ENCODE measurements around the gene ABCA10. TPM values are rescaled to one million over a fixed set of nuclear protein-coding genes. Genes with fewer than 3 reads are reported as not detected.
"Not testable (repeated sequence)": the region's sequence is repeated elsewhere in the genome, so short reads cannot be mapped to it uniquely, and the experiment has no call there.

The ABCA10 gene, protein sequence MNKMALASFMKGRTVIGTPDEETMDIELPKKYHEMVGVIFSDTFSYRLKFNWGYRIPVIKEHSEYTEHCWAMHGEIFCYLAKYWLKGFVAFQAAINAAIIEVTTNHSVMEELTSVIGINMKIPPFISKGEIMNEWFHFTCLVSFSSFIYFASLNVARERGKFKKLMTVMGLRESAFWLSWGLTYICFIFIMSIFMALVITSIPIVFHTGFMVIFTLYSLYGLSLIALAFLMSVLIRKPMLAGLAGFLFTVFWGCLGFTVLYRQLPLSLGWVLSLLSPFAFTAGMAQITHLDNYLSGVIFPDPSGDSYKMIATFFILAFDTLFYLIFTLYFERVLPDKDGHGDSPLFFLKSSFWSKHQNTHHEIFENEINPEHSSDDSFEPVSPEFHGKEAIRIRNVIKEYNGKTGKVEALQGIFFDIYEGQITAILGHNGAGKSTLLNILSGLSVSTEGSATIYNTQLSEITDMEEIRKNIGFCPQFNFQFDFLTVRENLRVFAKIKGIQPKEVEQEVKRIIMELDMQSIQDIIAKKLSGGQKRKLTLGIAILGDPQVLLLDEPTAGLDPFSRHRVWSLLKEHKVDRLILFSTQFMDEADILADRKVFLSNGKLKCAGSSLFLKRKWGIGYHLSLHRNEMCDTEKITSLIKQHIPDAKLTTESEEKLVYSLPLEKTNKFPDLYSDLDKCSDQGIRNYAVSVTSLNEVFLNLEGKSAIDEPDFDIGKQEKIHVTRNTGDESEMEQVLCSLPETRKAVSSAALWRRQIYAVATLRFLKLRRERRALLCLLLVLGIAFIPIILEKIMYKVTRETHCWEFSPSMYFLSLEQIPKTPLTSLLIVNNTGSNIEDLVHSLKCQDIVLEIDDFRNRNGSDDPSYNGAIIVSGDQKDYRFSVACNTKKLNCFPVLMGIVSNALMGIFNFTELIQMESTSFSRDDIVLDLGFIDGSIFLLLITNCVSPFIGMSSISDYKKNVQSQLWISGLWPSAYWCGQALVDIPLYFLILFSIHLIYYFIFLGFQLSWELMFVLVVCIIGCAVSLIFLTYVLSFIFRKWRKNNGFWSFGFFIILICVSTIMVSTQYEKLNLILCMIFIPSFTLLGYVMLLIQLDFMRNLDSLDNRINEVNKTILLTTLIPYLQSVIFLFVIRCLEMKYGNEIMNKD (N-terminal part only)
- total RNA-seq = 10 to 100 TPM; 13.6 to 49.5 (median 16.1) TPM

DNA sequence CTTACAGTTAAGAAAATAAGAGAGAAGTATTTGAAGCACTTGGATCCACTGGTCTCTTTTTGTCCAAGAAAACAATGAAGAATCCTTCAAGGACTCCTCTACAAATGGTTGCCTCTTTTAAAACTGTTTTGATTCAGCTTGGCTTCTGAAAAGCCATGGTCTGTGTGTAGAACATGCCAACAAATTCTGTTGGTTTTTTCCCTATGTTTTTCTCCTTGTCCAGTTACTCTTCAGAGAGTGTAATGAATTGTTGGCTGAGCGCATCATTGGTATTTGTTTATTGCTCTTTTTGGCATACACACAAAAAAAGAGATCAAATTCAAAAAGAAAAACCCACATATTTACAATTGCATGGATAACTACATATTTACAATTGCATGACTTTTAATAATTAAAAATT is at the start of gene ABCA10:
TSS of gene ABCA10 (minus strand) at position 249 of the 400 bp plus-strand sequence. CDS start 3,466 bp downstream, outside the sequence.
- Histone ChIP-seq H3K9me3 (peaks cover 3 to 17% of the 10 kb centered on the region in 2 donors), H3K27me3 (no peaks in the 10 kb centered on the region), H3K4me1 (no peaks in the 10 kb centered on the region), H3K27ac (peak within 1 kb of the TSS; percentile 23 to 57), H3K4me3 (peak within 1 kb of the TSS; percentile 24 to 57 (median 28)), H3K36me3 (no peaks in the 10 kb centered on the region)
- intact Hi-C loops (cut with DNase I; ENCODE audit: low total_unique reads) = no loop called here
- DNase-seq (ENCODE audit: low spot score in 2 of 2) = no peak
- TF ChIP-seq POLR2AphosphoS5 (IDR thresholded peaks at IDR 0.05) = no peak
- TF ChIP-seq CTCF (IDR thresholded peaks at IDR 0.05) = no peak
- no peak for TF ChIP-seq POLR2A (IDR thresholded peaks at IDR 0.05)

- H3K36me3 ChIP-seq; H3K27ac ChIP-seq; H3K4me1 ChIP-seq; intact Hi-C loops (cut with DNase I; ENCODE audit: low total_unique reads); H3K4me3 ChIP-seq; DNase-seq (ENCODE audit: low spot score in 2 of 2); H3K27me3 ChIP-seq; H3K9me3 ChIP-seq: not testable (repeated sequence)
These were observed 47.7 kb upstream of the ABCA10 start for GRCh38 chr17:69276279-69276678.

DNA sequence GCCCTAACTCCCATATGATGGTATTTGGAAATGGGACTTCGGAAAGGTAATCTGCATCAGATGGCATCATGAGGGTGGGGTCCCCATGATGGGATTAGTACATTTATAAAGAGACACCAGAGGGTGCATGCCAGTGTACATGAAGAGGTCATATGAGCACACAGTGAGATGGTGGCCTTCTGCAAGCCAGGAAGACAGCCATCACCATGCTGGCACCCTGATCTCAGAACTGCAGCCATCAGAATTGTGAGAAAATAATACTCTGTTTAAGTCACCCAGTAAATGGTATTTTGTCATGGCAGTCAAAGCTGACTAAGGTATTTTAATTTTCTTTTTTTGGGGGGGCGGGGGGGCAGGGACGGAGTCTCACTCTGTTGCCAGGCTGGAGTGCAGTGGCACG is 47.1 kb upstream of the ABCA10 start:
- intact Hi-C loops (cut with DNase I; ENCODE audit: low total_unique reads) = no loop called here

DNA sequence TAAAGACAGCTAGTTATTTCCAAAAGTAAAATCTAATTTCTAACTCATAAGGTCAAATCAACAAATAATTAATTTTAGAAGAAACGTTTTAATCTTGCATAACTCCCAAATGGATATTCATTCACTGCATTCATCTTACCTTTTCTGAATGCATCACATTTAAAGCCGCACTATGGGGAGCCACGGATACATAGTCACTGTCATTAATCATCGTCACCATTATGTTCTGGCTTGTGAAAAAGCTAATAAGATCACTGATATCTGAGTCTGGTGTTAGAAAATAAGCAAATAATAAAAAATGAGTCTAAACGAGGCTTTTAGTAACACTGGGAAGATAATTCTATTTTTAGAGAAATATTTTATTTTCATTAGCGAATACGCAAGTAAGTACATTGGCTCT is 42.4 kb upstream of the ABCA10 start:
- no peaks in the 10 kb centered on the region for H3K9me3 ChIP-seq
- intact Hi-C loops (cut with DNase I; ENCODE audit: low total_unique reads) = no loop called here

More for the DNA sequence above, 47.1 kb upstream of the ABCA10 start:
- Histone ChIP-seq H3K4me1 (no peaks in the 10 kb centered on the region), H3K9me3 (no peaks in the 10 kb centered on the region), H3K27ac (no peak overlapping the region), H3K4me3 (no peak overlapping the region), H3K36me3 (no peaks in the 10 kb centered on the region), H3K27me3 (no peaks in the 10 kb centered on the region)
- no peak for DNase-seq (ENCODE audit: low spot score in 2 of 2)
- no peak for TF ChIP-seq POLR2A (IDR thresholded peaks at IDR 0.05)
- no peak for TF ChIP-seq CTCF (IDR thresholded peaks at IDR 0.05)

More for the DNA sequence above, 42.4 kb upstream of the ABCA10 start:
- Histone ChIP-seq H3K36me3 (no peaks in the 10 kb centered on the region), H3K27me3 (no peaks in the 10 kb centered on the region), H3K4me1 (no peaks in the 10 kb centered on the region), H3K4me3 (no peak overlapping the region), H3K27ac (no peak overlapping the region)
- TF ChIP-seq POLR2AphosphoS5 (IDR thresholded peaks at IDR 0.05) (no peak), POLR2A (IDR thresholded peaks at IDR 0.05) (no peak), CTCF (IDR thresholded peaks at IDR 0.05) (no peak)
- no peak for DNase-seq (ENCODE audit: low spot score in 2 of 2)

Measured in breast epithelium (tissue), 4 donors.